Upper lobe of left lung (tissue), 4 donors: ENCODE data around the gene PDGFD.

Experiments
- EP300 ChIP-seq, 4 donors: sonication (generic); formaldehyde crosslinking; IDR thresholded peaks; one replicate each; pipeline ENCODE4 v1.5.1; 2017; ENCODE audit warnings: antibody characterized with exemption in 4 of 4, control low read depth in 2 of 4
- POLR2A ChIP-seq, 4 donors: fragments of 450-650 bp; IDR thresholded peaks; one replicate each; pipeline ENCODE4 v1.5.1; 2016 to 2017; ENCODE audit warnings: antibody characterized with exemption in 4 of 4, mild to moderate bottlenecking in 2 of 4
- POLR2AphosphoS5 ChIP-seq, 2 donors: sonication (generic); formaldehyde crosslinking; IDR thresholded peaks; one replicate each; pipeline ENCODE4 v1.5.1; 2017; ENCODE audit warnings: antibody characterized with exemption in 2 of 2
- TF ChIP-seq, protein P1 (sequence below), 6 experiments: fragments of 450-650 bp in 4 of 6; fragments of 200-600 bp in 2 of 6; sonication (generic) in 2 of 6; IDR thresholded peaks; one replicate each; pipeline ENCODE4 v1.5.1; 2016 to 2019; ENCODE audit warnings: antibody characterized with exemption in 6 of 6

DNA sequence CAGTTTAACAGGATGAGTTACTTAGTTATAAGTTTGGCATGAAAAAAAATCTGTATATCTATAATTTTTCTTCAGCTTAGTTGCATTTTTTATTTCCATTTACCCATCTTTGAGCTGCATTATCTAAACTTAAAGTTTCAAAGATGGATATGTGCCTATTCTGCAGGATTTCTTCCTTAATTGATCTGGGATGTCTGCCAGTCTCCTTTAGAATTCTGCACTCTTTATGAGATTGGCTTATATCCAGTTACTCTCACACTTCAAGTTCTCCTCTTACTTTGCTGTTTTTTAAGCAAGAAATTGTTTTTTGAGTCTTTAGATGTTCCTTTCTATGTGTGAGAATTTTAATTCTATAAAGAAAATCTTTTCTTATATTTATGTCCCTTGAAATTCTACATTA, 5.1 kb upstream of the PDGFD start:
- TF ChIP-seq POLR2A (IDR thresholded peaks at IDR 0.05) (no peak), POLR2AphosphoS5 (IDR thresholded peaks at IDR 0.05) (no peak), EP300 (IDR thresholded peaks at IDR 0.05) (no peak)
- TF ChIP-seq, protein P1, sequence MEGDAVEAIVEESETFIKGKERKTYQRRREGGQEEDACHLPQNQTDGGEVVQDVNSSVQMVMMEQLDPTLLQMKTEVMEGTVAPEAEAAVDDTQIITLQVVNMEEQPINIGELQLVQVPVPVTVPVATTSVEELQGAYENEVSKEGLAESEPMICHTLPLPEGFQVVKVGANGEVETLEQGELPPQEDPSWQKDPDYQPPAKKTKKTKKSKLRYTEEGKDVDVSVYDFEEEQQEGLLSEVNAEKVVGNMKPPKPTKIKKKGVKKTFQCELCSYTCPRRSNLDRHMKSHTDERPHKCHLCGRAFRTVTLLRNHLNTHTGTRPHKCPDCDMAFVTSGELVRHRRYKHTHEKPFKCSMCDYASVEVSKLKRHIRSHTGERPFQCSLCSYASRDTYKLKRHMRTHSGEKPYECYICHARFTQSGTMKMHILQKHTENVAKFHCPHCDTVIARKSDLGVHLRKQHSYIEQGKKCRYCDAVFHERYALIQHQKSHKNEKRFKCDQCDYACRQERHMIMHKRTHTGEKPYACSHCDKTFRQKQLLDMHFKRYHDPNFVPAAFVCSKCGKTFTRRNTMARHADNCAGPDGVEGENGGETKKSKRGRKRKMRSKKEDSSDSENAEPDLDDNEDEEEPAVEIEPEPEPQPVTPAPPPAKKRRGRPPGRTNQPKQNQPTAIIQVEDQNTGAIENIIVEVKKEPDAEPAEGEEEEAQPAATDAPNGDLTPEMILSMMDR (IDR thresholded peaks at IDR 0.05): no peak
